ENCODE results near the gene ABCA9.
A peak's percentile ranks its signal among the peaks of the same experiment; 100 is the strongest.
"Not testable (repeated sequence)": the region's sequence is repeated elsewhere in the genome, so short reads cannot be mapped to it uniquely, and the experiment has no call there.

The ABCA9 gene

DNA sequence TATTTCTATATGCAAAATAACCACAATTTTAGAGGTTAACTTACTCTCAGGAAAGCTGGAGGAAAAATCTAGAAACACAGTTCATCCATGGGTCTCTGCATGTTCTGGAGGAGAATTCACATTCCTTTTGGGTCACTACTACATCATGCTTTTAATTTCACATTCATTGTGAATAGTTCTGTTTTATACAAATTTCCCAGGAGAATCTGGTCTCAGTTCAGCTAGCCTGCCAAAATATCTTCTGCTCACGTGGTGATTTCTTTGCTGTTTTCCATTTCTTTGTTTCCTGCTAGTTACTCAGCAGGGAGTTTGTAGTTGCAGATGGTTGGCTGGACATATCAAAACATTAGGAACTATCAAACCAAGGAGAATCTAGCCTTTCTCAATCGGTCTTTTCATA is at the start of gene ABCA9:
Gene ABCA9 (minus strand): TSS at position 106 of the 400 bp plus-strand sequence. CDS start 9,801 bp downstream, outside the sequence.
- no peak for DNase-seq

- no peak for DNase-seq
Observed at GRCh38 chr17:69105907-69106730, 45.4 kb upstream of the ABCA9 start.

- no peak for DNase-seq
Observed at GRCh38 chr17:69103557-69104233, 43.0 kb upstream of the ABCA9 start.

- no peak for DNase-seq
Observed at GRCh38 chr17:69098625-69099024, 37.9 kb upstream of the ABCA9 start.

DNA sequence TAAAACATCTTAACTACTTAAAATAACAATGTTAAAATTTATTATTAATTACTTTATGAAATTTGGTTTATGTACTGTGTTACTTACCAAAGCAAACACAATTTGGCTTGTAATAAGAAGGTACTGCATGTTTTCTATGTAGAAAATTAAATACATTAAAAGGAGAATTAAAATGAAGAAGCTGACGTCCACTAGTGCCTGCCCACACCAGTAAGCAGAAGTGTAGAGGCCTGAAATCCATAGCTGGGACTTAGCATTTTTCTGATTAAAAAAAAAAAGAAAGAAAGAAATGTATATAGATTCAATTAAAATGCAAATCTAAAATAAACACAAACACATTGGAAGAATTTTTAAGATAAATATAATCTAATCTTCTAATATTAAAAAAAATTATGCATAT is 35.8 kb upstream of the ABCA9 start:
- DNase-seq = no peak

DNA sequence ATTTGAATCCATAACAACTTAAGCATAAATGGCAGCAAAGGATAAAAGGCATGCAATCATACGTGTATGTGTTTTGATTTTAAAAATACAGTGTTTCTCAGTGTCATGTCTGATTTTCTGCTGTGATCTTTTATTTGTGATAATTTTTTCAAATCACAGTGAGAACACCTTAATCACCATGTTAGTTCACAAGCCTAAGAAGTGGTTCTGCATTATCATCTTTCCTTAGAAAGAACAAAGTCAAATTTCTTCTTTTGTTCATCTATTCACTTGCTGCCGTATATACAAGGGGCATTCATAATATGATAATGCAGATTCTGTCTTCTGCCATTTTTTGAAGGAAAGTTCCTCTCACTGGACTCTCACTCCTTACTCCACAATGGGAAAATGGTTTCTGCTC is 33.3 kb upstream of the ABCA9 start:
- no peak for DNase-seq

- DNase-seq = no peak
Observed at GRCh38 chr17:69093279-69093789, 32.6 kb upstream of the ABCA9 start.

- no peak for DNase-seq
Observed at GRCh38 chr17:69090365-69090764, 29.6 kb upstream of the ABCA9 start.

DNA sequence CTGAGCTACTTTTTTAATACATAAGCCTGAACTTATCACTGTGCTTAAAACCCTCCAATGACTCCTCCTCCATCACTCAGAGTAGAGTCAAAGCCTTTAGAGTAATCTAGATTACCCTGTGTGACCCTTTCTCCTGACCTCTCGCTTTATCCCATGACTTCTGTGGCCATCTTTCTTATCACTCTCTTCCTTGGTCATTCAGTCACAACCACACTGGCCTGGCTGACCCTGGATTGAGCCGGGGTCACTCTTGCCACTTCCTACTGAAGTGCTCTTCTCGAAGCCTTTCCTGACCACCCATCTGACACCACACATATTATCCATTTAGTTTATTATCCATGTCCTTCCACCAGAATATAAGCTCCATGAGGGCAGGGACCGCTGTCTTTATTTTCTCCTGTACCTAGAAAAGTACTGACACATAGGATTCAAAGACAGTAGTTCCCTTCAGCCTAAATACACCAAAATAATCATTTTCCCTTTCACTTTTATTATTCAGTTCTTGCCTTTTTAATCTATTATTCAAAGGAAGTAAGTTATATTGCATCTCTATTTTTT is 28.0 kb upstream of the ABCA9 start:
- DNase-seq = no peak

- DNase-seq = no peak
Observed at GRCh38 chr17:69086641-69087040, 25.9 kb upstream of the ABCA9 start.

GRCh38 chr17:69084911-69085310 is 24.2 kb upstream of the ABCA9 start:
- peak; percentile 2 for DNase-seq

- DNase-seq = no peak
Observed at GRCh38 chr17:69082696-69083095, 22.0 kb upstream of the ABCA9 start.

- DNase-seq = no peak
Observed at GRCh38 chr17:69078864-69079263, 18.1 kb upstream of the ABCA9 start.

- DNase-seq = no peak
Observed at GRCh38 chr17:69075823-69076222, 15.1 kb upstream of the ABCA9 start.

- not testable (repeated sequence) for DNase-seq
Observed at GRCh38 chr17:69073392-69073791, 12.7 kb upstream of the ABCA9 start.

- DNase-seq = not testable (repeated sequence)
Observed at GRCh38 chr17:69072803-69073256, 12.1 kb upstream of the ABCA9 start.

DNA sequence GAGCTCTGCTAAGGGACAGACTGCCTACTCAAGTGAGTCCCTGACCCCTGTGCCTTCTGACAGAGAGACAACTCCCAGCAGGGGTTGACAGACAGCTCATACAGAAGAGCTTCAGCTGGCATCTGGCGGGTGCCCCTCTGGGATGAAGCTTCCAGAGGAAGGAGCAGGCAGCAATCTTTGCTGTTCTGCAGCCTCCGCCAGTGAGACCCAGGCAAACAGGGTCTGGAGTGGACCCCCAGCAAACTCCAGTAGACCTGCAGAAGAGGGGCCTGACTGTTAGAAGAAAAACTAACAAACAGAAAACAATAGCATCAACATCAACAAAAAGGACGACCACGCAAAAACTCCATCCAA is 10.5 kb upstream of the ABCA9 start:
- DNase-seq = not testable (repeated sequence)

- DNase-seq = not testable (repeated sequence)
Observed at GRCh38 chr17:69070378-69071232, 9.9 kb upstream of the ABCA9 start.

DNA sequence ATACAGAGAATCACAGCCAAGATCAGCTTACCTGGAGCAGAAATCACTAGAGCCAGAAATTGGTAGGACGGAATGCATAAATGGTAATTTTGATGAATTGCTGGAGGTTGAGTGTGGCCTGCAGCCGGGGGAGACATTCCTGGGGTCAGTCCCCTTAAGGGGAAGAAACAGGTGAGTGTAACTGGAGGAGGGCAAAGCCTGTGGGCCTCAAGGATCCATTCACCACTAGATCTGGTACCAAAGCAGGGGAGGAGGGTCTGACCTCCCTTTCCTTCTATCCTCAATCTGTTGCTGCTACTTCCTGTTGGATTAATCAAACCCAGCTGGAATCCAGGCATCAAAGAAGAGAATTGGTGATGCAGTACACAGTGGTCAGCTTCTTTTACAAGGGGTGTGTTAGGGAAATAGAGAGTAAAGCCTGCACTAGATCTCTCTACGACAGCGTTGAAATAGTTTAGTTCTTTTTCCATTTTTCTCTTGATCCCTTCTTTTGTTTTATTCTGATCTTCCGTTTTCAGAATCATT is 8.6 kb upstream of the ABCA9 start:
- DNase-seq = no peak

GRCh38 chr17:69067274-69068047 is 6.7 kb upstream of the ABCA9 start:
- no peak for DNase-seq

DNA sequence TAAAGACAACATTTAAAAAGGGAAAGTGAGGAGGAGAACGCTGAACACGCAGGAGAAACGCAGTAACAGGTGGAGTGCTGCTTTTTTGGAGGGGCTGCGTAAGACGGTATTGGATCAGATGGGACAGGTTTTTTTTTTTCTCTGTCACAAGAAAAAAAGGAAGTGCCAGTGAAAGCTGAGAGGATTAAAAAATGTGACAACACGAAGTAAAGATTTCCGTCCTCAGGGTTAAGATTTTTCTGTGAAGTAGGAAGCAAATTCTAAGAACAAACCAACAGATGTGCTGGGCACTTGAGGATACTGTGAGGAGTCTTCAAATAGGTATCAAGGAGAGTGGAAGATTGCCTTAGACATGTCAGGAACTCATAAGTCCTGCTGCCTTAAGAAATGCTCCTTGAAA is 5.8 kb upstream of the ABCA9 start:
- DNase-seq = no peak

- DNase-seq = no peak
Observed at GRCh38 chr17:69065113-69065512, 4.4 kb upstream of the ABCA9 start.
